ENCODE results near the gene HTR2C. TPM values are rescaled to one million over a fixed set of nuclear protein-coding genes. Genes with fewer than 3 reads are reported as not detected.

Gene HTR2C
- total and polyA plus RNA-seq, 10 of the 15 experiments (the other 5 are each of a cell fraction or from before 2014, with no cell fraction given): 0.03 TPM; not detected in 9

DNA sequence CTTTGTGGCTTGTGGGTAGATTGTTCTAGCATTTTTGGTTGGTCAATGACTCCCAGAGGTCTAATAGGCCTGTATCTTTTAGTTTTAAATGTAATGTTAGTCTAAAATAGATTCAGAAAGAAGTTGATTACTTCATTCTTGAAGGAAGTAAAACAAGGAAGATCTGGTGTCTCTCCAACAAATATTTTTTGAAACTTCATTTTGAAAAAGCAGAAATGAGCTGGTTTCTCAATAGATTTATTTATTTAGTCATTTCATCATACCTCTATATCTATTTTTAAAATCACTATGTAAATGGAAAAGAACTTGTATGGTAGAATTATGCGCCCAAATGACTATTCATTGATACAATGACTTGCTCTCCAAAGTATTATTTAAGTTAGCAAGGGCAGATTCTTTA lies 7.2 kb downstream of the HTR2C start:
- FAIRE-seq: no peak

More for the DNA sequence above, 7.2 kb downstream of the HTR2C start:
- Histone ChIP-seq H3K4me3 (no peak overlapping the region), H4K20me1 (ENCODE audit: control insufficient read depth, insufficient read depth) (no peaks in the 10 kb centered on the region), H3K4me2 (ENCODE audit: control insufficient read depth, insufficient read depth) (no peak overlapping the region), H3K27ac (ENCODE audit: control insufficient read depth, insufficient read depth) (no peak overlapping the region), H3K9ac (ENCODE audit: control insufficient read depth, insufficient read depth, low read length) (no peak overlapping the region), H3K36me3 (ENCODE audit: control insufficient read depth in 2 of 2, insufficient read depth in 2 of 2, low read length in 1 of 2) (no peaks in the 10 kb centered on the region), H3K9me3 (replicated peaks; ENCODE audit: control insufficient read depth, insufficient read depth, low read length) (no peaks in the 10 kb centered on the region), H2AFZ (ENCODE audit: control insufficient read depth, low read depth, low read length) (no peak overlapping the region), H3K4me1 (ENCODE audit: control insufficient read depth, insufficient read depth, low read length) (no peaks in the 10 kb centered on the region), H3K79me2 (ENCODE audit: control insufficient read depth, insufficient read depth, low read length) (no peaks in the 10 kb centered on the region), H3K27me3 (replicated peaks in 1 of 2; ENCODE audit: control insufficient read depth in 2 of 2, insufficient read depth in 2 of 2, low read length in 1 of 2) (no peaks in the 10 kb centered on the region)
- in situ Hi-C loops (cut with MboI): no loop called here
- CTCF ChIA-PET: no interaction called here
- SMC1A ChIA-PET (ENCODE audit: uncharacterized antibody, unreplicated experiment): no interaction called here
- RAD21 ChIA-PET (ENCODE audit: unreplicated experiment): no interaction called here
- TF ChIP-seq, protein P1, sequence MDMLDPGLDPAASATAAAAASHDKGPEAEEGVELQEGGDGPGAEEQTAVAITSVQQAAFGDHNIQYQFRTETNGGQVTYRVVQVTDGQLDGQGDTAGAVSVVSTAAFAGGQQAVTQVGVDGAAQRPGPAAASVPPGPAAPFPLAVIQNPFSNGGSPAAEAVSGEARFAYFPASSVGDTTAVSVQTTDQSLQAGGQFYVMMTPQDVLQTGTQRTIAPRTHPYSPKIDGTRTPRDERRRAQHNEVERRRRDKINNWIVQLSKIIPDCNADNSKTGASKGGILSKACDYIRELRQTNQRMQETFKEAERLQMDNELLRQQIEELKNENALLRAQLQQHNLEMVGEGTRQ (IDR thresholded peaks at IDR 0.05; ENCODE audit: borderline replicate concordance, low read depth, low read length): no peak
- TF ChIP-seq STAT3 (IDR thresholded peaks at IDR 0.05; ENCODE audit: low read depth, low read length): no peak
- no peak for TF ChIP-seq POLR2A (IDR thresholded peaks at IDR 0.05; ENCODE audit: low read depth, low read length)
- TF ChIP-seq, protein P2, sequence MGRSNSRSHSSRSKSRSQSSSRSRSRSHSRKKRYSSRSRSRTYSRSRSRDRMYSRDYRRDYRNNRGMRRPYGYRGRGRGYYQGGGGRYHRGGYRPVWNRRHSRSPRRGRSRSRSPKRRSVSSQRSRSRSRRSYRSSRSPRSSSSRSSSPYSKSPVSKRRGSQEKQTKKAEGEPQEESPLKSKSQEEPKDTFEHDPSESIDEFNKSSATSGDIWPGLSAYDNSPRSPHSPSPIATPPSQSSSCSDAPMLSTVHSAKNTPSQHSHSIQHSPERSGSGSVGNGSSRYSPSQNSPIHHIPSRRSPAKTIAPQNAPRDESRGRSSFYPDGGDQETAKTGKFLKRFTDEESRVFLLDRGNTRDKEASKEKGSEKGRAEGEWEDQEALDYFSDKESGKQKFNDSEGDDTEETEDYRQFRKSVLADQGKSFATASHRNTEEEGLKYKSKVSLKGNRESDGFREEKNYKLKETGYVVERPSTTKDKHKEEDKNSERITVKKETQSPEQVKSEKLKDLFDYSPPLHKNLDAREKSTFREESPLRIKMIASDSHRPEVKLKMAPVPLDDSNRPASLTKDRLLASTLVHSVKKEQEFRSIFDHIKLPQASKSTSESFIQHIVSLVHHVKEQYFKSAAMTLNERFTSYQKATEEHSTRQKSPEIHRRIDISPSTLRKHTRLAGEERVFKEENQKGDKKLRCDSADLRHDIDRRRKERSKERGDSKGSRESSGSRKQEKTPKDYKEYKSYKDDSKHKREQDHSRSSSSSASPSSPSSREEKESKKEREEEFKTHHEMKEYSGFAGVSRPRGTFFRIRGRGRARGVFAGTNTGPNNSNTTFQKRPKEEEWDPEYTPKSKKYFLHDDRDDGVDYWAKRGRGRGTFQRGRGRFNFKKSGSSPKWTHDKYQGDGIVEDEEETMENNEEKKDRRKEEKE (IDR thresholded peaks at IDR 0.05): no peak
- TF ChIP-seq, protein P3, sequence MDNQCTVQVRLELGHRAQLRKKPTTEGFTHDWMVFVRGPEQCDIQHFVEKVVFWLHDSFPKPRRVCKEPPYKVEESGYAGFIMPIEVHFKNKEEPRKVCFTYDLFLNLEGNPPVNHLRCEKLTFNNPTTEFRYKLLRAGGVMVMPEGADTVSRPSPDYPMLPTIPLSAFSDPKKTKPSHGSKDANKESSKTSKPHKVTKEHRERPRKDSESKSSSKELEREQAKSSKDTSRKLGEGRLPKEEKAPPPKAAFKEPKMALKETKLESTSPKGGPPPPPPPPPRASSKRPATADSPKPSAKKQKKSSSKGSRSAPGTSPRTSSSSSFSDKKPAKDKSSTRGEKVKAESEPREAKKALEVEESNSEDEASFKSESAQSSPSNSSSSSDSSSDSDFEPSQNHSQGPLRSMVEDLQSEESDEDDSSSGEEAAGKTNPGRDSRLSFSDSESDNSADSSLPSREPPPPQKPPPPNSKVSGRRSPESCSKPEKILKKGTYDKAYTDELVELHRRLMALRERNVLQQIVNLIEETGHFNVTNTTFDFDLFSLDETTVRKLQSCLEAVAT (IDR thresholded peaks at IDR 0.05): no peak
- no peak for TF ChIP-seq SMARCA5 (IDR thresholded peaks at IDR 0.05)
- no peak for TF ChIP-seq LARP7 (IDR thresholded peaks at IDR 0.05)
- TF ChIP-seq CREB1 (IDR thresholded peaks at IDR 0.05; ENCODE audit: low read depth): no peak
- no peak for TF ChIP-seq POLR2AphosphoS5 (IDR thresholded peaks at IDR 0.05; ENCODE audit: low read length)
- no peak for ATAC-seq
- POLR2A ChIA-PET: no interaction called here
- intact Hi-C loops (cut with micrococcal nuclease; ENCODE audit: unreplicated experiment): no loop called here
- no TSS peak for BruUV-seq (replicated peaks)
- no peak for DNase-seq (ENCODE audit: low read depth, low spot score)
- 0% methylated on average over 1 of the region's 1 CpG for WGBS (ENCODE audit: insufficient coverage, insufficient replicate concordance, low lambda C conversion rate, missing lambda C conversion rate)

Data from GM12878 (cell line).